GM21786 (cell line): ENCODE data around the gene DPRX.
"Not testable (repeated sequence)": the region's sequence is repeated elsewhere in the genome, so short reads cannot be mapped to it uniquely, and the experiment has no call there.

Experiments used
- ATAC-seq: cut with Tn5 transposase; IDR thresholded peaks from one replicate; pipeline ENCODE4 v1.9.1; 2021; ENCODE audit not compliant: unreplicated experiment

Gene DPRX

GRCh38 chr19:53644061-53644816 is 12.4 kb downstream of the DPRX start:
- ATAC-seq = no peak

- no peak for ATAC-seq
These were observed 14.3 kb downstream of the DPRX start for GRCh38 chr19:53646144-53646543.

GRCh38 chr19:53647350-53647749 is 15.6 kb downstream of the DPRX start:
- no peak for ATAC-seq

DNA sequence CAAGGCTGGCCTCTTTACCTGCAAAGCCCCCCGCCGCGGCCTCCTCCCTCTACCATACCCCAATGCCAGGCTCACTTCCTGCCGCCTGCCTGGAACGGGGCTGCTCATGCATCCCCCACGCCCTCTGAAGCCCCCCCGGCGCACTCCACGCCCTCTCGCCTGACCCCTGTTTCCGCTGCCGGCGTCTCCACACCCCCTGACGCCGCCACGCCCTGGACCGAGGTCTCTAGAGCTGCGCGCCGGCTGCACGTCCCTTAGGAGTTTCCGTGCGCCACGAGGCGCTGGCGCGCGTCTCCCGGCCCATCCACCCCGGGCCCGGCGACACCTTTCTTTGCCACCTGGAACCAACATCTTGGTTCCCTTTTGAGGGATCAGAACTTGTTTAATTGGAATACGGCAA is 16.0 kb downstream of the DPRX start:
- no peak for ATAC-seq

DNA sequence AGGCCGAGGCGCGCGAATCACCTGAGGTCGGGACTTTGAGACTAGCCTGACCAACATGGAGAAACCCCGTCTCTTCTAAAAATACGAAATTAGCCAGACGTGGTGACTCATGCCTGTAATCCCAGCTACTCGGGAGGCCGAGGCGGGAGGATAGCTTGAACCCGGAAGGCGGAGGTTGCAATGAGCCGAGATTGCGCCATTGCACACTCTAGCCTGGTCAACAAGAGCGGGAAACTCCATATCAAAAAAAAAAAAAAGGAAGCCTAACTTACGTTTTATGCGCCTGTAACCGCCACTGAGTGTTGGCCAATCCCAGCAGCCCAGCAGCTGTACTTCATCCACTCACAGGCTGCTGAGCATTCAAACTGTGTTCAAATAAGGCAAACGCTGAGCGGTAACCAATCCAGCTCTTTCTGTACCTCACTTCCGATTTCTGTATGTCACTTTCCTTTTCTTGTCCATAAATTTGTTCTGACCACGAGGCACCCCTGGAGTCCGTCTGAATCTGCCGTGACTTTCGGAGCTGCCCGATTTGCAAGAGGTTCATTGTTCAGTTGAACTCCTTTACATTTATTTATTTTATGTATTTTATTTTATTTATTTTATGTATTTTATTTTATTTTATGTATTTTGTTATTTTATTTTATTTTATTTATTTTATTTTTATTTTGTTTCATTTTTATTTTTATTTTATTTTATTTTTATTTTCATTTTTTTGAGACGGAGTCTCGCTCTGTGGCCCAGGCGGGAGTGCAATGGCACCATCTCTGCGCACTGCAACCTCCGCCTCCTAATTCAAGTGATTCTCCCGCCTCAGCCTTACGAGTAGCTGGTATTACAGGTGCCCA is 18.2 kb downstream of the DPRX start:
- ATAC-seq = no peak

GRCh38 chr19:53652476-53652875 is 20.7 kb downstream of the DPRX start:
- ATAC-seq = no peak

GRCh38 chr19:53655042-53655665 is 23.4 kb downstream of the DPRX start:
- no peak for ATAC-seq

DNA sequence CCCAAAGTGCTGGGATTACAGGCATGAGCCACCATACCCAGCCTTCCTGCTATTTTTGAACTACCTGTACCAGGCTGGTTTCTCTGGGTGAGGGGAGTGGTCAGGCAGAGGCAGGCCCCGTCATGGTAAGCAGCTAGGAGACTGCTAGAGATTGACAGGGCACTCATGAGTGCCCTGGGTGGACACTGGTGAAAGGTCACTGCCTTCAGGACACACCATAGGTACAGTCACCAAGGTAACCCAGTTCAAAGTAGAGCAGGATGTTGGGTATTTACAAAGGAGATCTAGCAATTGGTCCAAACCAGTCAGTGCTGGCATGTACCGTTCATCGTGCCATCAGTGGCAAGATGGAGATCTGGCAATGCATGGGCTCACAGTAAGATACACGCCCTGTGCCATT is 25.5 kb downstream of the DPRX start:
- no peak for ATAC-seq

GRCh38 chr19:53657778-53658177 is 26.0 kb downstream of the DPRX start:
- ATAC-seq = no peak

- ATAC-seq = no peak
These were observed 27.5 kb downstream of the DPRX start for GRCh38 chr19:53659292-53659691.

DNA sequence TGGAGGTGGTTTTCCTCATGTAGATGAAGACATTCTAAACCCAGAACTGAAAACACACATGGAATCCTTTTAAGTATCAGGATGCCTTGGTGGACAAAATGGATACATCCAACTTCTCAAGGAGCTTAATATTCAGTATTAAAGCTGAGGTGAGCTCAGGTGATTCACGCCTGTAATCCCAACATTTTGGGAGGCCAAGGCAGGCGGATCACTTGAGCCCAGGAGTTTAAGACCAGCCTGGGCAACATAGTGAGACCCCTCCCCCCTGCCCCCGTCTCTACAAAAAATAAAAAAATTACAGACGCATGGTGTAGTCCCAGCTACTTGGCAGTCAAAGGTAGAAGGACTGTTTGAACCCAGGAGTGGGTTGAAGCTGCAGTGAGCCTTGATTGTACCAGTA is 28.8 kb downstream of the DPRX start:
- no peak for ATAC-seq

DNA sequence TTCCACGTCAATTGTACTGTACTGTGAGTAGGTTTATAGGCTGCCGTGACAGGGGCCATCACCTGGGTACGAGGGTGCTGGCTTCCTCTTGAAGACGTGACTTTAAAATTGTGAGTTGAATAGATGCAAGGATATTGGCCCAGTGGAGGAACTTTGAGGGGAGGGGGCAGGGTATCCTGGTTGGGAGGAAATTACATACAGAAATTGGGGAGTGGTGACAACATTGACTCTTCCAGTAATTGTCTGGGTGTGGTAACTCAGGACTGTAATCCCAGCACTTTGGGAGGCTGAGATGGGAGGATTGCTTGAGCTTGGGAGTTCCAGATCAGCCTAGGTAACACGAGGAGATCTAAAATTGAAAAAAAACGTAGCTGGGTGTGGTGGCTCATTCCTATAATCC is 30.4 kb downstream of the DPRX start:
- no peak for ATAC-seq

GRCh38 chr19:53664152-53664551 is 32.4 kb downstream of the DPRX start:
- no peak for ATAC-seq

DNA sequence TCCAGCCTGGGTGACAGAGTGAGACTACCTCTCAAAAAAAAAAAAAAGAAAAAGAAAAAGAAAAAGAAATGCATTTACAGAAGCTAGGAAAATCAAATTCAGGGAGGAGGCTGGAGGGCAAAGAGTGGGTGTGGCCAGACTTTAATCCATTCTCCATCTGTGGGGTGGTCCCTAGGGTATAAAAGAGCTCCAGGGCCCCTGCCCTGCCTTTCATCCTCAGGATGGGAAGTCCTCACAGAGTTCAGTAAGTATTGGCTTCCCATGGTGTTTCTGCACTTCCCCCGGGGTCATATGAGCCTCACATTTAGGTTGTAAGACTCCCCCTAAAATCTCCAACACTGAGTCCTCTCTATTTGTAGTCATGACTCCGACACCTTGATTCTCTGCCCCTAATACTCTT is 33.0 kb downstream of the DPRX start:
- no peak for ATAC-seq

DNA sequence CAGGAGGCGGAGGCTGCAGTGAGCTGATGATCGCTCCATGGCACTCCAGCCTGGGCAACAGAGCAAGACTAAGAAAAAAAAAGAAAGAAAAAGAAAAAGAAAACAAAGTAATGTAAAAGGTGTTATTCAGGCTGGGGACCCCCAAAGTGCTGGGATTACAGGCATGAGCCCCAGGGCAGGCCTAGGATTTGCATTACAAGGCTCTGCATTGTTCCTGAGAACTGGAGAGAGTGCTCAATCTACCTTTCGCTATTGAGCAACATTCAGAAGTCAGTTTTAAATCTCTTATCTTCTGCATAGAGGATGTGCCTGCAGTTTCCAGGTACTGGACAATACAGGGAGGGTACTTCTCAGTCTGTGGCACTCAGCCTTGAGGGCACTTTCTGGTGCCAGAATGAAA is 34.5 kb downstream of the DPRX start:
- ATAC-seq = not testable (repeated sequence)

- ATAC-seq = not testable (repeated sequence)
These were observed 37.0 kb downstream of the DPRX start for GRCh38 chr19:53668804-53669203.

GRCh38 chr19:53670345-53670744 is 38.5 kb downstream of the DPRX start:
- no peak for ATAC-seq

- no peak for ATAC-seq
These were observed 39.9 kb downstream of the DPRX start for GRCh38 chr19:53671663-53672062.
